MCF 10A (cell line): ENCODE results near the gene AKAP13. TPM values are rescaled to one million over a fixed set of nuclear protein-coding genes. Genes with fewer than 3 reads are reported as not detected.

ENCODE experiments used
- BruUV-seq: library from RNA; stranded (reverse); fragments of 400-500 nt; replicated peaks from 2 replicates; lab custom pipeline; 2021; lab: Mats Ljungman, UMichigan
- CTCF ChIA-PET: fragments of 300-600 bp; sonication (Branson Sonifier 250); formaldehyde crosslinking; extraction: SDS; loops from one replicate; lab custom pipeline; 2021; ENCODE audit warnings: antibody characterized with exemption, inconsistent platforms; lab: Yijun Ruan, JAX
- POLR2A ChIA-PET: fragments of 300-600, 350-650 bp; sonication (Branson Sonifier 250); formaldehyde crosslinking; extraction: SDS; loops from one replicate; lab custom pipeline; 2020; ENCODE audit warnings: antibody characterized with exemption, inconsistent platforms; lab: Yijun Ruan, JAX
- DNase-seq: peaks from one replicate; pipeline ENCODE4 v3.0.0-alpha.2; 2018; ENCODE audit not compliant: unreplicated experiment
- H3K27ac Mint-ChIP-seq: one replicate; pipeline ENCODE4 v1.8.0; 2022; ENCODE audit warnings: mild to moderate bottlenecking, low read depth, mixed read lengths; ENCODE audit not compliant: unreplicated experiment
- H3K27me3 Mint-ChIP-seq: one replicate; pipeline ENCODE4 v1.8.0; 2022; ENCODE audit warnings: mixed read lengths; ENCODE audit not compliant: insufficient read depth, unreplicated experiment
- H3K36me3 Mint-ChIP-seq: one replicate; pipeline ENCODE4 v1.8.0; 2022; ENCODE audit warnings: mild to moderate bottlenecking, moderate library complexity, mixed read lengths; ENCODE audit not compliant: insufficient read depth, unreplicated experiment
- H3K4me1 Mint-ChIP-seq: one replicate; pipeline ENCODE4 v1.8.0; 2022; ENCODE audit warnings: mixed read lengths; ENCODE audit not compliant: insufficient read depth, unreplicated experiment
- H3K4me3 Mint-ChIP-seq: one replicate; pipeline ENCODE4 v1.8.0; 2022; ENCODE audit warnings: mild to moderate bottlenecking, moderate library complexity, mixed read lengths; ENCODE audit not compliant: unreplicated experiment
- H3K9me3 Mint-ChIP-seq: one replicate; pipeline ENCODE4 v1.8.0; 2022; ENCODE audit warnings: mixed read lengths; ENCODE audit not compliant: unreplicated experiment
- intact Hi-C: fragments of 100-400 bp; cut with micrococcal nuclease; formaldehyde crosslinking; loops from 2 replicates; pipeline ENCODE4 v1.14.1; 2022
- total RNA-seq: library from RNA; stranded (reverse); gene quantifications from 2 replicates; pipeline ENCODE4 v1.2.3, GENCODE V29; 2022
- TF ChIP-seq, protein P1 (sequence below): fragments of 200-600 bp; IDR thresholded peaks from one replicate; pipeline ENCODE4 v1.8.0; 2022; ENCODE audit warnings: antibody characterized with exemption, mild to moderate bottlenecking; ENCODE audit not compliant: unreplicated experiment

AKAP13 gene
- total RNA-seq, 1 experiment from 2014 or later: 65.7 TPM

DNA sequence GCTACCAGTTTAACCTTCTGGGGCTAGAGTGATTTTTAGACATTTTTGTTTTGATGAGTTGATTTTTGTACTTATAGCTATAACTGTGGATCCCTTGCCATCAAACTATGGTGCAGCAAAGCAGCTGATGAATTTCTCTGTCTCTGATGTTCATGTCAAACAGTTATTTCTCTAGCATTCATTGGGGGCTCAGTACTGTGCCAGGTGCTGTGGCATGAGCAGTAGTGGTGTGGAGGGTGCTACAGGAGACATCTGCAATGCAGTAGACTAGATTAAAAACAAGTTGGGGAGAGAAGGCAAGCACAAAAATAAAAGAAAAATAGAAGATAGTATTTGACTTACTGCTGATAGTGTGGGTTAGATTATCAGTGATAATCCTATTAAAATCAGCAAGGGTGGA, 95.3 kb downstream of the AKAP13 start:
- TF ChIP-seq, protein P1, sequence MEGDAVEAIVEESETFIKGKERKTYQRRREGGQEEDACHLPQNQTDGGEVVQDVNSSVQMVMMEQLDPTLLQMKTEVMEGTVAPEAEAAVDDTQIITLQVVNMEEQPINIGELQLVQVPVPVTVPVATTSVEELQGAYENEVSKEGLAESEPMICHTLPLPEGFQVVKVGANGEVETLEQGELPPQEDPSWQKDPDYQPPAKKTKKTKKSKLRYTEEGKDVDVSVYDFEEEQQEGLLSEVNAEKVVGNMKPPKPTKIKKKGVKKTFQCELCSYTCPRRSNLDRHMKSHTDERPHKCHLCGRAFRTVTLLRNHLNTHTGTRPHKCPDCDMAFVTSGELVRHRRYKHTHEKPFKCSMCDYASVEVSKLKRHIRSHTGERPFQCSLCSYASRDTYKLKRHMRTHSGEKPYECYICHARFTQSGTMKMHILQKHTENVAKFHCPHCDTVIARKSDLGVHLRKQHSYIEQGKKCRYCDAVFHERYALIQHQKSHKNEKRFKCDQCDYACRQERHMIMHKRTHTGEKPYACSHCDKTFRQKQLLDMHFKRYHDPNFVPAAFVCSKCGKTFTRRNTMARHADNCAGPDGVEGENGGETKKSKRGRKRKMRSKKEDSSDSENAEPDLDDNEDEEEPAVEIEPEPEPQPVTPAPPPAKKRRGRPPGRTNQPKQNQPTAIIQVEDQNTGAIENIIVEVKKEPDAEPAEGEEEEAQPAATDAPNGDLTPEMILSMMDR: no peak
- Mint-ChIP-seq H3K27ac (peak overlapping the region; percentile 7), H3K4me3 (no peak overlapping the region), H3K27me3 (no peaks in the 10 kb centered on the region), H3K36me3 (peaks cover 11% of the 10 kb centered on the region), H3K9me3 (no peaks in the 10 kb centered on the region), H3K4me1 (peaks cover 51% of the 10 kb centered on the region)
- CTCF ChIA-PET: interaction anchor here (1.1 to 2.8 kb wide), 4 partner anchors 10 to 173 kb away, joined by 3 to 22 read pairs (median 4); no protein-coding TSS in a partner anchor
- intact Hi-C loops: loop anchor here (2.0 kb wide), 1 partner anchor 33 kb away; no protein-coding TSS in a partner anchor
- DNase-seq: no peak
- BruUV-seq: no TSS peak
- POLR2A ChIA-PET: interaction anchor here (1.0 to 1.6 kb wide), 3 partner anchors 14 to 145 kb away, joined by 3 to 4 read pairs (median 4); no protein-coding TSS in a partner anchor

DNA sequence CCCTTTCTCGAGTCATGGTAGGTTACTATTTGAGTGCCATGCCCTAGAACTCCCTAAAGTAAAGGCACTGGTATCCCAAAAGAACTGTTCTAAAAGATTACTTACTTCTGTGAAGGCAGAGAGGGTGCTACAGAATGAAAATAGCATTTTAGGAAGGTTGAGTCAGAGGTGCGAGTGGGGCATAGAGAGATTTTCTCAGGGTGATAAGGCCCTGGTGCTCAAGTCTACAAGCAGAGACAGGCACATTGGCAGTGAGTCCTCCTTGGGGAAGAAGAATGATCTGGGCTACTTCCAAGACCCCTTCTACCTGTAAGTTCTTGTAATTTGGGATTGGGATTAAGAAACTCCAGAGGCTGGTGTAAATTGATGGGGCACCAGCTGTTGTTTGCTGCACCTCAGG, 96.7 kb downstream of the AKAP13 start:
- Mint-ChIP-seq H3K27me3 (no peaks in the 10 kb centered on the region), H3K4me1 (peaks cover 50% of the 10 kb centered on the region), H3K27ac (no peak overlapping the region), H3K4me3 (no peak overlapping the region), H3K36me3 (peaks cover 13% of the 10 kb centered on the region), H3K9me3 (no peaks in the 10 kb centered on the region)
- CTCF ChIA-PET: interaction anchor here (2.8 kb wide), 1 partner anchor 9 kb away, joined by 22 read pairs; no protein-coding TSS in a partner anchor
- DNase-seq: no peak
- TF ChIP-seq, protein P1: no peak
- intact Hi-C loops: loop anchor here (2.0 kb wide), 1 partner anchor 34 kb away; no protein-coding TSS in a partner anchor
- no TSS peak for BruUV-seq
- POLR2A ChIA-PET: no interaction called here

DNA sequence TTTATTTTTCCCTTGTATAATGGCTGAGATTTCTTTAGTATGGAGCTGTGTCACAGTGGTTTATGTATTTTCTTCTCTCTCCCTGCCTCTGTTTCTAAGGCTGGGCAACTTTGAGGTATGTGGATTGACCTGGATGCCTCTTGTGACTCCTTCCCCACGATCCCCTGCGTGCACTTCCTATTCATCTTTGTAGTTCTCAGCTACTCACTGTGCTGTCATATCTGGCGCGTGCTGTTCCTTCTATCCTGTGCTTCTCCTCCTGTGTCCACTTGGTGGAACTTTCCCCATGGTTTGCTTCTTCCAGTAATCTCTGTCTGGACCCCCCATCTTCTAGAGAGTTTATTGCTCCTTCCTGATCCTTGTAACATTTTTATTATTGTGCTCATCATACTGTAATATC, 97.3 kb downstream of the AKAP13 start:
- Mint-ChIP-seq H3K4me3 (no peak overlapping the region), H3K27ac (peak overlapping the region; percentile 32), H3K9me3 (no peaks in the 10 kb centered on the region), H3K36me3 (peaks cover 18% of the 10 kb centered on the region), H3K27me3 (no peaks in the 10 kb centered on the region), H3K4me1 (peaks cover 56% of the 10 kb centered on the region)
- ChIA-PET CTCF (interaction anchor here (0.6 kb wide), 1 partner anchor 155 kb away, joined by 3 read pairs; no protein-coding TSS in a partner anchor), POLR2A (interaction anchor here (0.6 to 1.7 kb wide), 2 partner anchors 21 to 181 kb away, joined by 4 read pairs; no protein-coding TSS in a partner anchor)
- no peak for DNase-seq
- intact Hi-C loops: loop anchor here (2.0 kb wide), 1 partner anchor 35 kb away; no protein-coding TSS in a partner anchor
- TF ChIP-seq, protein P1: no peak
- BruUV-seq: no TSS peak

DNA sequence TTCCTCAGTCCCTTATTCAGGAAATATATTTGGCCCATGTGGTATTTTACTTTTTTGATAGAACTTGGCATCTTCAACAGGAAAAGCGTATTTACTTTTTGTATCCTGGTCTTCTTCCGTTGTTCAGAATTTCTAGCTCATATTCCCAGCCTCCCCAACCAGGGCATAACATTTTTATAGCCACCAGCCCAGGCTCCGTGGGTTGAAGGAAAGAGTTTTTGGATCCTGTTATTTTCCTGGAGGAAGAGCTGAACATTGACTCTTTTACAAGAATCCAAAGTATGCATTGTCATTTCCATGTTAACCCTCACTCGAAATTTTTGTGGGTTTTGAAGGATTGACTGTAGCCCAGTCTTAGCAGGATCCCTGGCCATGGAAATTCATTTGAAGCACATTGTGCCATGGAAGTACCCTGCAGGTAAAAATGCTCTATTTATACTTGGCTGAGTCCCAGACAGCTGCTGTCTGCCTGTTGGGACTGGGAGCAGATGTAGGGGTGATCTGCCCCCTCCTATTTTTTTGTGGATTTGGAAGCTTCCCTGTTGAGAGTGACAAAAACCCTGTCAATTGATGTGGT, 98.8 kb downstream of the AKAP13 start:
- CTCF ChIA-PET: interaction anchor here (1.0 kb wide), 1 partner anchor 183 kb away, joined by 3 read pairs; no protein-coding TSS in a partner anchor
- intact Hi-C loops: no loop called here

More for the DNA sequence above, 98.8 kb downstream of the AKAP13 start:
- BruUV-seq: no TSS peak
- no peaks in the 10 kb centered on the region for H3K27me3 Mint-ChIP-seq
- peaks cover 18% of the 10 kb centered on the region for H3K36me3 Mint-ChIP-seq
- peak overlapping the region; percentile 24 for H3K27ac Mint-ChIP-seq
- POLR2A ChIA-PET: interaction anchor here (1.7 kb wide), 1 partner anchor 22 kb away, joined by 4 read pairs; no protein-coding TSS in a partner anchor
- no peaks in the 10 kb centered on the region for H3K9me3 Mint-ChIP-seq
- TF ChIP-seq, protein P1: no peak
- peaks cover 54% of the 10 kb centered on the region for H3K4me1 Mint-ChIP-seq
- DNase-seq: no peak
- H3K4me3 Mint-ChIP-seq: no peak overlapping the region
